ENCODE results near the gene GTF3C1.

Gene GTF3C1

DNA sequence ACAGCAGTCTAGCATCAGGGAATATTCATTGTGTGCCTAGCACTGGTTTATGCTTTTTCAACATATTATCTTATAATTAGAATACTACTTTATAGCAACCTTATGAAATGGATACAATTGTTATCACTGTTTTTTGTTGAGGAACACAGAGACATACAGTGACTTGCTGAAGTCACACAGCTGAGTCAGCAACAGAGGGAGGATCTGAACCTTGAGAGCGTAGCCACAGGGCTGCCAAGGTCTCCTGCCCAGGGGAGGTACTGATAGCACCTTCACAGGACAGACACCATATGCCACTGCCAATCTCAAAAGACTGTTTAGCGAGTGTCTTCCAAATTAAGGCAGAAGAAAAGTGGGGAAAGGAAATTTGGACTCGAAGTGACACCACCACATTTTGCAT lies 63.0 kb downstream of the GTF3C1 start:
- DNase-seq (ENCODE audit: low spot score): no peak

DNA sequence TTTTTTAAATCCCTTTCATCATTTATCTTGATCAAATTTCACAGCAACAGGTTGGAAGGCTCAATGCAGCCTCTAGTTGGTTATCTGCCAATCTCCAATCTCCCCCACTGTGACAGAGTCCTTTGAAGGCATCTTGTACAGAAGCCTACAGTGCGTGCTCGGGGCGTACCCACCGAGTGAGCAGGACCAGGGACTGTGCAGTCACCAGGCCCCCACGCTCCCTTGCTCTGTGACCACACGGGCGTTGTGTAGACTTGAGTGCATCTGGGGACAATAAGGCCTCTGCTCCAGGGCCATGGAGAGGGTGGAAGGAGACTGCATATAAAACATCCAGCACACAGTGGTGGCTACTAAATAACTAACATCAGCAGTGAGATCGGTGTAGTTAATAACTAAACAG lies 63.4 kb downstream of the GTF3C1 start:
- no peak for DNase-seq (ENCODE audit: low spot score)

DNA sequence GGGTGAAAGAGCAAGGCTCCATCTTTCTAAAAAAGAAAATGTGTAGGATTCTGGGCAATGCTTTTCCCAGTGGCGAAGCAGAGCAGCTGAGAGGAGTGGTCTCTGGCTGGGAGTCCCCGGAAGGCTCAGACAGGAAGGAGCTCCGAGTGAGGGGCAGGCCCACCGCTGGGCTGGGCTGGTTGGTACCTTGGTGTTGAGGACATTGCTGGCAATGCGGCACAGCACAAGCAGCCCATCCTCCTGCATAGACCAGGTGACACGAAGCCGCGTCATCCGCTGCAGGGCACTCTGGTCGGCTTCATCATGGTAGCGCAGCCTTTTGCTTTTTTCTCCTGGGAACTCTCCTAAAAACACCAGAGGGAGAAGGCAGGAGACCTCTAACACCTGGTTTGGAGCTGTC lies 63.9 kb downstream of the GTF3C1 start:
- DNase-seq (ENCODE audit: low spot score): no peak

DNA sequence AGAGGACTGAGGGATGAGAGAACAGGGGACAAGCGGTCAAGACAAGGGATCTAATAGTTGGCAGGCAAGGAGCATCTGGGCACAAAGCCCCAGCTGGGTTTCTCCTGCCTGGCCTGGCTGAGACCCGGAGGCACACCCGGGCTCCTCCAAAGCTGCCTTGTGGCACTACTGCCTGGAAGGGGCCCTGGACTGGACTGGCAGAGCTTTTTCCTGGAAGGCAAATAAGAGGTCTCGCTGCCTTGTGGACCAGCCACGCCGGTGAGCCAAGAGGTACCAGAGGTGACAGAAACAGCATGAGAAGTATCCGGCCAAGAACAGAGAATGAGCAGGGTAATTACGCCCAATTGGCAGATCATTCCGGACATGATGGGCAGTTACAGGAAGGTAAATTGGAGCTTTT lies 64.6 kb downstream of the GTF3C1 start:
- no peak for DNase-seq (ENCODE audit: low spot score)

DNA sequence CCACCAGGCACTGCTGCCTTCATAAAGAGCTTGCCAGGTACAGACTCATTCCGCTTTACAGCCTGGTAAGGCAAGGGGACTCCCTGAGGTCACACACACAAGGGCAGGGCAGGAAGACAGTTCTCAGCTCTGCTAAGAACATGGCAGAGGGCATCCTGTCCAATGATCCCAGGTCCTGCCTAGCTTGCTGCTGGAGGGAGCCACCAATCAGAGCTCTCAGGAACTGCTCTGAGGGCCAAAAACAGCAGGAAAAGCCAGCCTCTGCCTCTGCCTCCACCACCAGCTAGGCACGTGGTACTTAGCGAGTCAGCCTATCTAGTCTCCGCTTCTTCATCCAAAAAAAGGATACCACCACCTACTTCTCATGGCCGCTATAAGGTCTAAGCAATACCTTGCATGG lies 66.1 kb downstream of the GTF3C1 start:
- no peak for DNase-seq (ENCODE audit: low spot score)

DNA sequence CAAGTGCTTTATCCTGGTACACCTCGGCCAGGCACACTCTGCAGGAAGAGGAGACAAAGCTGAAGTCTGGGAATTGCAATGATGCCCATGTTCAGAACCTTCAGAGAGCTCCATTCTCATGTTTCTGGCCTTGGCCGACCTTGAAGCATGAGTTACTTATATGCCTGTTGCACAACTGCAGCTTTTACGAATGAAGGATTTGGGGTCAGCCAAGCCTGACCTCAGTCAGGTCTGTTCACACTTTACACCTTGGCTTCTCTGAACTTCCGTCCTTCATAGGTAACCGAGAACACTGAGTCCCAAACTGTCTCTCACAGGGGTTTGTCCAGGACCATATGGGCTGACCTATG lies 66.7 kb downstream of the GTF3C1 start:
- DNase-seq (ENCODE audit: low spot score): no peak

DNA sequence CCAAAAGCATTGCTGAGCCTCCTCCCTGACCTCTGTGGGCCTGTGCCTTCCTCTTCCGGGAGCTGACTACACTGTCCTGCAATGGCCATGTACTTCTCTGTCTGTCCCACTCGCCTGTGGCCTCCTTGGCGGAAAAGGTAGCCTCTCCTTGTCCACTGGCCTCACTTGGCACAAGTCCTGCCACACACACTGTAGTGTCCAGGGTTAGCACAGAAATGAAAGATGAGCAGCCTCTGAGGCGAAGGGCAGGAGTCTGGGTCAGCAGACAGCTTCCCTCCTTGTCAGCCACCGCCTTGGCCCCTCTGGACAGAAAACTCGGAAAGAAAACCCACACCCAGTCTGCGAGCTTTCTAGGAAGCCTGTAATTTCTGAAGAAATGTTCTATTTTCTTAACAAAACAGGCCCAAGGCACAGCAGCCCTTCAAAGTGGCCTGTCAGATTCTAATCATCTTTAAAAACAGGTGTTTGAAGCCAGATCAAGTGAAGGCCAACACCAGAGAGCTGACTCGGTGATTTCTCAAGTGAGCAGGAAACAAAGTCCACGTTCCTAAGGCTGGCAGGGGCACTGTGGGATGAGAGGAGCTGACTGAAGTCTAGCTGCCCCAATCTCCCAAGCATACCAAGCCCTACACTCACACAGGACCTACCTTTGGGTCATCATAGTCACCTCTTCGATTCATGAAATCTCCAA lies 67.2 kb downstream of the GTF3C1 start:
- DNase-seq (ENCODE audit: low spot score): no peak

DNA sequence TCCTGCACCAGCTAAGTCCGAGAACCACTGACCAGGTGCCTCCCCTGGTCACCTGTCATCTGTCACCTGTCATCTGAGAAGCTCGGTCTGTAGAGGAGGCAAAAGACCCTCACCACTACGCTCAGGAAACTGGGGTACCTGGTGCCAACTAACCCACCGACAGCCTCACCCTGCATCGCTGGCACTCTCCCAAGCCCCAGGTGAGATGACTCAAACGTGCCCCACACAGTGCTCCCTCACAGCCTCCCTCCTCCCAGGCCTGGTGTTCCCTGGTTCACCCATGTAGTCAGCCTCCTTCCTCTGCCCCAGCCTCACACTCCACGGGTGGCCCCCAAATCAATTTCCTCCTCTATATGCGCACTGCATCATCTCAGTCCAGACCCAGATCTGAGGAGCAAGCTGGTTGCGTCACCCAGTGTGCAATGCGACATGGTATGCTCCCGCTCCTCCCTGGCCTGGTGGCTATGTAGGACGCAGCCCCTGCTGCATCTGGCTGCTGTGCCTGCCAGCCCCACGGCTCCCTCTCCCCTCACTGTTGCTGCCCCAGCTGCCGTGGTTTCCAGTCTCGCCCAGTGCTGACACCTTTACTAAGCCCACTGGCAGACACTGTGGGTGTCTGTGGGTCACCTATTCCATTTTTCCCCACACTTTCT lies 68.3 kb downstream of the GTF3C1 start:
- no peak for DNase-seq (ENCODE audit: low spot score)

DNA sequence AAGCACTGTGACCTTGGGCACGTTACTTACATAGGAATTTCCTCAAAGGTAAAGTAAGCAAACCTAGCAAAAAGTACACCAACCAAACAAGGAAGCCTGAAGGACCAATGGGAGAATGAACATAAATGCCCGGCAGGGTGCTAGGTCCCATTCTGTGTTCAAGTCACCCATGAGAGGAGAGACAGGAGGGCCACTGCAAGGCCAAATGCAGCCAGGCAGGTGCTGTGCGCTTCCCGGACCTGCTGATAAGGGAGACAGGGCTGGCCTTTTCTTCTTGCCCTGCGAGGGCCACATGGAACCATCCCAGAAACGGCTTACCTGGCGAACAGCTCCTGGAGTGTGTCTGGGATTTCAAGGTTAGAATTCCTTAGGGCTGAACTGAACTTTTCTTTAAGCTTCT lies 69.0 kb downstream of the GTF3C1 start:
- no peak for DNase-seq (ENCODE audit: low spot score)

DNA sequence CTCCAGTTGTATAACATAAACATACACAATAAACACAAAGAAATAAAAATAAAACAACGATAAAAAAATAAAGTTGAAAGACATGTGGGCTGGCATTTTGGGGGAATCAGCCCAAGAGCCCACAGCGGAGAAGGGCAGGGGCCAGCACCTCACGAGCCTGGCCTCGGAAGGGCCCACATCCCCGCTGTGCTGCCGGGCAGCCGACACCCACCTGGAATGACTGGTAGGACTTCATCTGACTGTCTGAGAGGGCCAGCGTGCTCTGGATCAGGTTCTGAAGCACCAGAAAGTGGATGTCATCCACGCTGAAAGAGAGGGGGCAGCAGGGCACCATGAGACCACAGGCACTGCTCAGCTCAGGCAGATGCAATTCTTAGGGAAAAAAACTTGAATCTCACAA lies 73.5 kb downstream of the GTF3C1 start:
- DNase-seq (ENCODE audit: low spot score): no peak

DNA sequence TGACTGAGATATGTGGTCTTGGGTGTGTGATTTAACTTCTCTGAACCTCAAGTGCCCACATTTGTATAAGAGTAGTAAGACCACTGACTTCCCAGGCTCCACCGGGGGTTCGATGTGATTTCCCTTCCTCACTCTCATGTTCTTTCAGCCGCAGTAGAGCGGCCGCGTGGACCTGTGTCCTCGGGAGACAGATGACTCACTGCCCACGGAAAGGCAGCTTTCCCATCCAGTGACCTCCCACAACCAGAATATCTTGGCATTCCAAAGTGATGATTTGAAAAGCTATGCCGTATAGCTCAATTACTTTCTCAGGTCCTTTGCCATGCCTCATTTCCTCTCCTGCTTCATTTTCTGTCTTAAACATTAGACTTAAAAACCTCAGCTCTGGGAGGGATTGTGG lies 74.2 kb downstream of the GTF3C1 start:
- DNase-seq (ENCODE audit: low spot score): no peak

DNA sequence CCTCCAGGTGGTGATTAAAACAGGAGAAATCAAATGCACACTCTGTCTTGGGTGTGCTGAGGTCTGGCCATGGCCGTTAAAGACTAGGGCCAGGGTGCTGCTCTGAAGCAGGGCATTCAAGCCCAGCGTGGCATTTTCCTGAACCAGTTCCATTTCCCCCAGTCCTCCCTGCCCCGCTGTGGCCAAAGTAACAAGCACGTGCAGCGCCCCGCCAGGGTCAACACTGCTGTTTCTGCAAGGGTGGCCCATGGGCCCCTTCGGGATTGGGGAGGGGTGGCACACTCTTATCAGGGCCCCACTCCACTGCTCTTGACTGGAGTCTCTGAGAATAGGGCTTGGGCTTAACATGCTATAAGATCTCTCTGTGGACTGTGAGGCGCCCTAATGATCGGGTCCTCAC lies 74.8 kb downstream of the GTF3C1 start:
- no peak for DNase-seq (ENCODE audit: low spot score)

DNA sequence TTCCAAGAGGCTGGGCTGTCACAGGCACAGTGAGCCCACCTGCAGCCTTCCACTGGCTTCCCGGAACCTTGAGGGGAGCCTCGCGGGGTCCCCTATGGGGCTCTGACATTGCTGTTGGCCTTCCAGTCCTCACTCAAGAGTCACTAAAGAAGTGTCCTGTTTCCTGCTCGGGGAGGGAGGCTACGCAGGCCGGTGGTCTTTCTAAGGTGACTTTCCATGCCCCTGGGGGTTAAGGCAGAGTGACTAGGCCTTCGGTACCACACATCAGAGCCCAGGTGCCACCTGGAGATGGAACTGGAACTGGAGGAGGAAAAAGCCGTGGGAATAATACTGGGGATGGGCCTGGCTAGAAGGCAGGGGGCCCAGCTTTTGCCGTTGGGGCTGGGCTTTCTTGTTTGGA lies 75.7 kb downstream of the GTF3C1 start:
- no peak for DNase-seq (ENCODE audit: low spot score)

DNA sequence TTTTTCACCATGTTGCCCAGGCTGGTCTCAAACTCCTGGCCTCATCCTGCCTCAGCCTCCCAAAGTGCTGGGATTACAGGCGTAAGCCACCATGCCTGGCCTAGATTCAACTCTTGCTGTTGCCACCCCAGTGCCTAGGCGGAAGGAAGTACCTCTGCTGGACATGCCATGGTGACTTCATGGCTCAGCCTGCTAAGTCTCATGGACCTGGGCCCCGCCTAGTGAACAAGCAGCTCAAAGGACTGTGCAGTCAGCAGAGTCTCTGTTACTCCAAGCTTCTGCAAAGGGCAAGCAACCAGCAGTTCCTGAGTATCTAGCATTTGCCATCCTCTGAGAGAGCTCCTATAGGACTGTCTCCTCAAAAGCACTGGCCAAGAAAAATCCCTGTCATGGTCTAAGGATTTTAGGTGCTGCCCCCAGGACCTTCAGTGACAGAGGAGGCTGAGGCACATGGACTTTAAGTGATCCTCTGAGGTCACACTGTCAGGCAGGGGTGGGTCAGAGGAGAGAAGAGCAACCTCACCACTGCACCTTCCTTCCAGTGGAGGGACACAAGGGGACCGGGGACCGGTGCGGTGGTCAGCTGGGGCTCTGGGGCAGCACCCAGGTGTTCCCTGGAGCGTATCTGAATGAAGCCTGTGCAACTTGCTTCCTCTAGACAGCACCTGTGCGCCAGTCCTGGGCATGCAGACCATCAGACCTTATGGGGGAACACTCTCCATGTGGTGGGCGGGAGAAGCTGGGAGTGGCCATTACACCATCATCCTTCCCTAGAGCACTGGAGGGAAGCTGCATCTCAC lies 76.4 kb downstream of the GTF3C1 start:
- no peak for DNase-seq (ENCODE audit: low spot score)

DNA sequence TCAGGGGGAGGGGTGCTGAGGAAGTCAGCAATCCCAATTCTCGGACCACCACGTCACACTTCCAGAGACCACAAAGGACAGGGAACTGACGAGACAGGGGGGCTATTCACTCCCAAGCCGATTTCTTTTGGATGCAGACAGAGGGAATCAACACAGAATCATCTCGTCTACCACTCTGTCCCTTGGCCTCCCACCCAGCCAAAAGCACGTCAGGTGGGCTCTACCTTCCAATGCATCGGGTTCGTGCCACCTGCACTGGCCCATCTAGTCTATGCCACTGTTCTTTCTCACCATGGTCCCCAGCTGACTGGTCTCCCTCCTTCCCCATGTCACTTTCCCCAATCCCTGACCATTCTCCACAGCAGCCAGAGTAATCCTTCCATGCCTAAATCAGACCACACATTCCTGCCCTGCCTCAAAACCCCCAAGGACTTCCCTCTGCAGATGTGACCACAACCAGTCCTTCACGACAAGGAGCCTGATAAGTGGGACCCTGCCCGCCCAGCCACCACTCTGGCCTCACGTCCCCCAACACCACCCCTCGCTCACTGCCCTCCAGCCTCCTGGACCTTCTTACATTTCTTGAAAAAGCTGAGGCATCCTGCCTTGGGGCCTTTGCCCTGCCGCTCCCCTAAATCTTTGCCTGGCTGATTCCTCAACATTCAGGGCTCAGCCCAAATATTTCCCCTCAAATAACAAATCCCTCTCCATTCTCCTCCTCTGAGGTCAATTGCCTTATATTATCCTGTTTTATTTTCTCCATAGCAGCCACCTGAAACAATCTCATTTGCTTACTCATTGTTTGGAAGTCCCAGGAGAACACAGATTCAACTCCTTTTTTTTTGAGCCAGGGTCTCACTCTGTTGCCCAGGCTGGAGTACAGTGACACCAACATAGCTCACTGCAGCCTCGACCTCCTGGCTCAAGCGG lies 77.4 kb downstream of the GTF3C1 start:
- DNase-seq (ENCODE audit: low spot score): no peak

DNA sequence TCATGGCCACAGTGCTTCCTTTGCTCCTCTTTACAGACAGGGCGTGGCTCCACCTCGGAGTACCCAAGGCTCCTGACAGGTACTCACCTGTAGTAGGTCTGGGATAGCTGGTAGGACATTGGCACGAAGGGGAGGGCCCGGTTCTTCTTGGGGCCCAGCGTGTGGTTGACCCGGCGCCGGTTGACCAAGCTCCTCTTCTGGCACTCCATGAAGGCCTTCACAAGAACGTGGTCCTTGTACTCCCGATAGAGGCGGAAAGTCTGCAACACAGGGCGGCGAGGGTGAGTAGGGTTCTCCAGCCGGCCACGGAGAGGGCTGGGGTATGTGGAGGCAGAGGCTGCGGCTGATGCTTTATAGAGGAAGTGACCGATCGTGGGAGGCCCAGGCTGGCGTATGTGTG lies 78.1 kb downstream of the GTF3C1 start:
- DNase-seq (ENCODE audit: low spot score): no peak

DNA sequence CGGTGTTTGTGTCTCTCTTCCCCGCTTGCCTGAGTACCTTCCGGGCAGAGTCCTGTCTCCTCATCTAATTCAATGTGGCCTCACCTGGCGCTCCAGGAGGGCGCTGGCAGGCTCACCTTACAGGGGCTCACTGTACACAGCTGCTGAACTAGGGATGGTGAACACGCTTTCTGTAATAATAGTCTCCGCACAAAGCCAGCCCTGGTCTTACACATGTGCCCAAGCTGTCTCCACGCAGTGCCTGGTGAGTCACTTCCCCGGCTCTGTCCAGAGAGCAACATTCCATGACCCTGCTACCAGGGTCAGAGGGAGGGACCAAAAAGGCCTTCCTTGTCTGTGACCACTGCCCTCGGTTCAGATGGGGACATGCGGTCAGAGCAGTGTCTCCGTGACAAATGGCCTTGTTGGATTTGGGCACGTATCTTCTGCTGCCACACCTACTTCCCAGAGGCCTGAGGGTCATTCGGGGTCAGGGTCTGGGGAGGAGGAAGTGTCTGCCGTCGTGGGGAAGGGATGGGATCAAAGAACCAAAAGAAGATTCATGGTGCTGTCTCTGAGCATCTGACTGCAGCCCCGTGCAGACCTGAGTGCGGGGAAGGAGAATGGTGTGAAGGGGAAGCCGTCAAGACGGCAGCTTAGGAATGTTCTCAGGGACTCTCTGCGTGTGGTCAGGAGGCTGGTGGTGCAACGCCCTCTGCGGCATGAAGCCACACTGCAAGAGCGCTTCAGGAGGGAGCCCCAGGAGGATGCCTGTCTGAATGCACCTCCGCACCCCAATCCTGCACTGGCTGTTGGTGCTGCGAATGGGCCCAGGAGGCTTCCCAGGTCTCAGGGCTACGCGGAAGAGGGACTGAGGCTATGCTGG lies 78.9 kb downstream of the GTF3C1 start:
- DNase-seq (ENCODE audit: low spot score): no peak

DNA sequence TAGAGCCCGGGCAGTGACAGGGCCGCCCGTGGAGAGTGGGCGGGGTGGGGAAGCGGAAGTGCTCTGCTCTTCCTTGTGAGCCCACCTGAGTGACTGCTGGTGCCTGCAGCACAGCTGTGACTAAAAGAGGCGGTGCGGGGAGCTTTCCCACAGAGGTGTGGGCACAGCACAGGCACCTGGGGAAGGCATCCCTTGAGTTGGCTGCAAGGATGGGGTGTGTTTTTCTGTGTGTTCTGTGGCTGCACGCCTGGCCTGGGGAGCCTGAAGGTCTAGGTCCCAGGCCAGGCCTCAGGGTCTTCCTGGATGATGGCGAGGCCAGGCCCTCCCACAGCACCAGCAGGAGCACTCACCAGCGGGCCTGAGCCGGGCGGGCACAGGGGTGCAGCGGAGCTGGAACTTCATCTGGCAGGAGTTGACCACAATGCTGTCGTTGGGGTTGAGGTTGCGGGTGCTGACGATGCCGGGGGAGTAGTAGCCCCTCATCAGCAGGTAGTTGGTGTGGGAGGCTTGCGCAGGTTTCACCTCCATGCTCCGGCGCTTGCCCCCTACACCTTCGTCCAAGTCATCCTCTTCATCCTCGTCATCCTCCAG lies 80.7 kb downstream of the GTF3C1 start:
- no peak for DNase-seq (ENCODE audit: low spot score)

DNA sequence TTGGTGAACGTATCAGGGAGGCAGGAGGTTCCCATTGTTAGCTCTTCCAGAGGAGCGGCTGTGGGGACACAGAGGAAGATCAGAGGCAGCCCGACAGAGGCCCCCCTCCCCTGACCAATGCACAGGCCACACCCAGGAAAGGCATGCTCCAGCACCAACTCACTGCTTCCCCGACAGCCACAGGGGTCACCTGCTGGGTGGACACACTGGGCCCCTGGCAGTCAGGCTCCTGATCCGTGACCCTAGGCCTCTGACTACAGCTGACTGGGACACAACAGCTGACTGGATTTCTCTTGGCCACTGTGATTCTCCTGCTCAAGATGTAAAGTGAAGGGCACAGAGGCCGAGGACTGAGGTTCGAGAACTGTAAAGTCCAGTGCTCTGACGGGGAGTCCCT lies 84.2 kb downstream of the GTF3C1 start:
- no peak for DNase-seq (ENCODE audit: low spot score)

DNA sequence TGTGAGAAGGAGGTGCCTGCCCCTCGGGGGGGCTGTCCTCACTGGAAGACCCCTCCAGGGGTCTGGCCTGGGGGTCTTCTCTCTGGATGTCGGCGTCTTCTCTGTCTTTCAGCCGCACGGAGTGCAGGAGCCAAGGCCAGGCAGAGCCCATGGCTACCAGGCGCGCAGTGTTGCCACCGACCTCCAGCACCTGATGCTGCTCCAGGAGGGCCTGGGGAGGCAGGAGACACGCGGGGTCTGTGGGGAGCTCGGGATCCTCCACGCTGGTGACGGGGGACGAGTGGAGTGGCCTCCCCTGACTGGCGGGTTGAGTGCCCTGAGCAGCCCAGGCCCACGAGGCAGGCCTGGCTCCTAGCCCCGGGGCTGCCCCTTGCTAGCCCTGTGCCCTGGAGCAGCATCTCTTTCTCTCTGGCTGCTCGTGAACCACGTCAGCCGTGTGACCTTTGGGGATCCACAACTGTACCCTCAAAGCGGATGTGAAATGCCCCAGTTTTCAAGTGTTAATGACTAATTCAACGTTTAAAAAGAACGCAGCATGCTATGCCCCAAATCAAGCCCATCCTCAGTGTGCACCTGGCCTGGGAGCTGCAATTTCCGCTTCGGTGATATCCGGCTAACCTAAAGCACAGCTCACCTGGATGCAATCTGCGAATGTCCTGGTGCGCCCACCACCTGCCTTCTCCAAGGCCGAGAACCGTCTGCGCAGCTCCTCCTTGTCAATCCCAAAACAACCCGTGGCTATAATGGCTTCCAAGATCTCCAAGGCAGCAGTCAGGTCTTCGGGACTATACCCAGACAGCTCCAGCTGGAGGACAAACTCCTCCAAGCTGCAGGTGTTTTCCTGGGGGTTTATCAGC lies 84.9 kb downstream of the GTF3C1 start:
- DNase-seq (ENCODE audit: low spot score): no peak

All from cerebellar cortex (tissue), 1 donor.